Stimulated activated CD8-positive, alpha-beta memory T cell treated with anti-CD3 and anti-CD28 coated beads, Interleukin-2, amount 100 ng/mL, for 1 hour (primary cell): ENCODE measurements around the gene NTRK3.

ENCODE experiments used
- DNase-seq, 2 donors: peaks; one replicate each; pipeline ENCODE4 v3.0.0-alpha.2; 2020; ENCODE audit warnings: low read depth in 2 of 2

Gene NTRK3

GRCh38 chr15:88120026-88120425, 136.5 kb downstream of the NTRK3 start:
- no peak for DNase-seq

- no peak for DNase-seq
Measured at GRCh38 chr15:88118741-88119140, 137.8 kb downstream of the NTRK3 start.

- no peak for DNase-seq
Measured at GRCh38 chr15:88118035-88118434, 138.5 kb downstream of the NTRK3 start.

- no peak for DNase-seq
Measured at GRCh38 chr15:88115486-88116152, 140.9 kb downstream of the NTRK3 start.

GRCh38 chr15:88113613-88114308, 142.8 kb downstream of the NTRK3 start:
- DNase-seq = no peak

GRCh38 chr15:88108991-88109390, 147.5 kb downstream of the NTRK3 start:
- no peak for DNase-seq

GRCh38 chr15:88108477-88108876, 148.1 kb downstream of the NTRK3 start:
- no peak for DNase-seq

GRCh38 chr15:88106074-88106473, 150.5 kb downstream of the NTRK3 start:
- no peak for DNase-seq

GRCh38 chr15:88104357-88104756, 152.2 kb downstream of the NTRK3 start:
- DNase-seq = no peak

- no peak for DNase-seq
Measured at GRCh38 chr15:88100181-88100580, 156.4 kb downstream of the NTRK3 start.

- no peak for DNase-seq
Measured at GRCh38 chr15:88098361-88098760, 158.2 kb downstream of the NTRK3 start.

GRCh38 chr15:88091444-88092016, 165.0 kb downstream of the NTRK3 start:
- no peak for DNase-seq

GRCh38 chr15:88090481-88091011, 166.0 kb downstream of the NTRK3 start:
- DNase-seq = no peak

- no peak for DNase-seq
Measured at GRCh38 chr15:88089731-88090130, 166.8 kb downstream of the NTRK3 start.

- DNase-seq = no peak
Measured at GRCh38 chr15:88089024-88089620, 167.4 kb downstream of the NTRK3 start.

GRCh38 chr15:88083811-88084760, 172.5 kb downstream of the NTRK3 start:
- DNase-seq = no peak

GRCh38 chr15:88080616-88081015, 175.9 kb downstream of the NTRK3 start:
- no peak for DNase-seq

- DNase-seq = no peak
Measured at GRCh38 chr15:88077296-88078020, 179.1 kb downstream of the NTRK3 start.

- no peak for DNase-seq
Measured at GRCh38 chr15:88076328-88076727, 180.2 kb downstream of the NTRK3 start.

- DNase-seq = no peak
Measured at GRCh38 chr15:88075102-88075501, 181.4 kb downstream of the NTRK3 start.

- DNase-seq = no peak
Measured at GRCh38 chr15:88074386-88074785, 182.2 kb downstream of the NTRK3 start.
